Renal cortex interstitium (tissue), 11 donors: ENCODE data around the gene C20orf202. TPM values are rescaled to one million over a fixed set of nuclear protein-coding genes. Genes with fewer than 3 reads are reported as not detected.

Experiments used
- DNase-seq, 11 donors: peaks; one replicate each; pipeline ENCODE4 v3.0.0-alpha.2; 2013; ENCODE audit warnings: low read depth in 9 of 11, low spot score in 4 of 11; ENCODE audit errors: extremely low read depth in 1 of 11
- polyA plus RNA-seq, 3 donors: library from polyadenylated mRNA; unstranded; fragments of 120-200 nt; gene quantifications; one replicate each; pipeline ENCODE4 v1.2.1, GENCODE V29; 2013; ENCODE audit not compliant: insufficient read length in 3 of 3

C20orf202 gene
- polyA plus RNA-seq, 3 donors = 0.33 to 0.47 (median 0.44) TPM

DNA sequence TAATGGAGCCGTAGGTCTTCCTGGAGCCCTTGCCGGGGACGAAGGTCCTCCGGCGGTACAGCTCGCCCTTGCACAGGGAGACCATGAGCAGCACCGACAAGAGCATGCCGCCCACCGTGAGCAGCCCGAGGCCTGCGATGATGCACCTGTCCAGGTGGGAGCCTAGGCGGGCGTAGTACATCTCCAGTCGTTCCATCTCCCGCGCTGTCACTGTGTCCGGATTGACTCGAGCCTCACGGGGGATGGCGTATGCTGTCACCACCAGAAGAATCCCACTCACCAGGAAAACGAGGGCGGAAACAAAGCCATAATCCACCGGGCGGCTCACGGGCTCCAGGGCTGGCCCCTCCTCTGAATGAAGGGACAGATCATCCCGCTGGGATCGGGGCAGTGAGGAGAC lies 22.3 kb upstream of the C20orf202 start:
- DNase-seq = no peak

DNA sequence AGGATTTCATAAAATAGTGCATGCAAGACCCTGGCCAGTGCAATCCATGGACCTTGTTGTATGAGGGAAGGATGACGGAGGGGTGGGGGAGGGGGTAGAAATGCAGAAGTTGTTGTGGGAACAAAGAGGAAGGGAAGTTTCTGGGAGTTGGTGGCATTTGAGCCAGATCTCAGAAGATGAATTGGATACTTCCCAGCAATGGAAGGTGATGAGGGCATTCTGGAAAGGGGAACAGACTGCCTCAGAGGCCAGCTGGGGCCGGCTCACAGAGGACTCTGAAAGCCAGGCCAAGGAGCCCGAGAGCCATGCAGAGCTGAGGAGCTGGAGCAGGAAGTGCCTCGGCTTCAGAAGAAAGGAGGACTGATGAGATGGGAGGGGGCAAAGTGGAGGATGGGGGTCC lies 21.1 kb upstream of the C20orf202 start:
- DNase-seq = no peak

DNA sequence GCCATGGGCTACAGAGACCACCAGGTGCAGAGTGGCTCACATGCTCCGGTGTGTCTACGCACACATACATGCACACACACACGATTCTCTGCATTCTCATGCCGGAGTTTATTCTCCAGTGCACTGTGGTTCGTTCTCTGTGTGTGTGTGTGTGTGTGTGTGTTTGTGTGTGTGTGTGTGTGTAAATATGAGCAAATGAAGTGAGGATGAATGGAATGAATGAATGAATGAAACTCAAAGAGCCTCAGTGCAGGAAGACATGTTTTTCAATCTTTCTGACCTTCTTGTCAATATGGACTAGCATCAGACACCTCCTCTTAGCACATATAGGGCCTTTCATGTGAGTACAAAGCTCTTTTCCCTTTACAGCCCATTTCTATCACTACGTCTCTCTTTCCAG lies 20.1 kb upstream of the C20orf202 start:
- no peak for DNase-seq

DNA sequence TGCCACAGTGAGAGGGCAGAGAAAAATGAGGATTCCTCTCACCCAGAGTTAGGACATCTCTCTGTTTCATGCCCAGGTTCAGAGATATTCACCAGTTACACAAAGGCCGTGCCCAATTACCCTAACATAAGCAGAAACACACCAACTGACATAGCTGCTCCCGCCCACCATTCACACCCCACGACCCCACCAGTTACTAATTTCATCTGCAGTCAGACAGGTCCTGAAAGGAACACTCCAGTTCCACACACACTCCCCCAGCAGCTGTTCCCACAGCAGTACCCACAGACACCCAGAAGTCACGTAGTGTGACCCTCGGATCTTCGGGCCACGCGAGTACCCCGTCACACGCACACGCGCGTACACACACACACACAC lies 19.0 kb upstream of the C20orf202 start:
- DNase-seq = no peak

DNA sequence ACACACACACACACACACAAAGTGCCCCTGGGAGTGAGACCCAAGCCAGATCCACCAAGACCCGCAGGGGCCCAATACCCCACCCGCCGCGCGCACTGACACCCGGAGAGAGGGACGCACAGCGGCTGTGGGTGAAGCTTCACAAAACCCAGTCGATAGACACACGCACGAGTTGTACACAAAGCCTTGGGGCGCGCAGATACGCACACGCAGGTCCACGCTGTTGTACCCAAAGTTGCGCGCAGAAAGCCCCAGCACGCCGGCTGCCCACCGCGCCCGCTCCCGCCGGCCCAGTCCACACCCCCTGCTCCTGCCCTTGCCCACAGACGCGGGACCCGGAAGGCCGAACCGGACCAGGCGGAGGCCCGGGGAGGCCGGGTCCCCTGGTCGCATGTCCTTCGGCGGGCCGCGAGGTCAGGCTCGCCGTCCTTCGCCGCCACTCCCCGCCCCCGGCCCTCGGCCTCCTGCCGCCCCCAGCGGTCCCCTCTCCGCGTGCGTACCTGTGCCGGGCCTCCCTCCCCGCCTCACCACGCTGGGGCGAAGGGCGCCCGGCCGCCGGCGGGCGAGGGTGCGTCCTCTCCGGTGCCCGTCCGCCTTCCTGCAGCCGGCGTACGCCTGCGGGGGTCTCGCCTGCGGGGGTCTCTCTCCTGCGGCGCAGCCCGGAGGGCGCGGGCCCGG lies 18.5 kb upstream of the C20orf202 start, which contains the start of gene TMEM74B:
TSS of gene TMEM74B (minus strand) at position 344 of the 678 bp plus-strand sequence. CDS start 1,180 bp downstream, outside the sequence.
- DNase-seq = peak in 1 of 11 donors; percentile 4

DNA sequence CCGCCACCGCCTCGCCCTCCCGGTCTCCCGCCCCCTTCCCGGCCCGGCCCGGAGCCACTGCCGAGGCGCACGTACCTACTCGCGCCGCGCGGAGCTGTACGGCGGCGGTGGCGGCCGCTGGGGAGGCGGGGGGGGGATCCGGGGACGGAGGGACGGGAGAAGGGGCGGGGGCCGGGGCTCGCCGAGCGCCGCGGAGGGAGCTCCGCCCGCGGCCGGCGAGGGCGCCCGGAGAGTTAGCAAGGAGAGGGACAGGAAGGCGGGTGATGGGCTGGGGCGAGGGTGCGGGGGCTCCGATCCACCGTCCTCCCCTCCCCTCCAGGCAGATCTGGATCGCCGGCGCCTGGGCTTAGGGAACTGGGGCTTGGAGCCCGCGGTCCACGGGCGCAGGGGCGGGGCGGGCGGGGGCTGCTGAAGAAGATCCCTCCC lies 17.9 kb upstream of the C20orf202 start:
- no peak for DNase-seq

DNA sequence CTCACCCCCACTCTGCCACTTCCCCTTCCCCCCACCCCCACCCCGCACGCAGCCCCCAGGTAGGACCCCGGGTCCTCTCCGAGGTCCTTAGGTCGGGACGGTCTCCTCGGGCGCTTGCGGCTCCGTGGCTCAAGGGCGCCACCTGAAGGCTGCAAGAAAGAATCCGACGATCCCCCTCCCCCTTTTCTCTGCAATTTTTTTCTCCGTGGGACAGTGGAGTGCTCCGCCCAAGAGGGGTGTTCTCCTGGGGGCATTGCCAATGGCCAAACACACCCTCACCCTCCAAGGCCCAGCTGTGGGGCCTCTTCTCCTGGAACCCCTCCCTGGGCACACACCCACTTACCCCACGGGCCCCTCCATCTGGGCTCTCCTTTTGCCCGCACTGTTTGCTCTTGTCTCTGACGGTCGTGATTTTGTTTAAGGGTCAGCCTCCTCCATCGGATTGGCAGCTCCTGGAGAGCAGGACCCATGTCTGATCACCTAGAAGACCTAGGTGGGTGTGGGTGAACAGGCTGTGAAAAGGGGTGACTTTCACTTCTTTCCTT lies 17.4 kb upstream of the C20orf202 start:
- DNase-seq = peak in 5 of 11 donors; percentile 16 to 40 (median 34)

DNA sequence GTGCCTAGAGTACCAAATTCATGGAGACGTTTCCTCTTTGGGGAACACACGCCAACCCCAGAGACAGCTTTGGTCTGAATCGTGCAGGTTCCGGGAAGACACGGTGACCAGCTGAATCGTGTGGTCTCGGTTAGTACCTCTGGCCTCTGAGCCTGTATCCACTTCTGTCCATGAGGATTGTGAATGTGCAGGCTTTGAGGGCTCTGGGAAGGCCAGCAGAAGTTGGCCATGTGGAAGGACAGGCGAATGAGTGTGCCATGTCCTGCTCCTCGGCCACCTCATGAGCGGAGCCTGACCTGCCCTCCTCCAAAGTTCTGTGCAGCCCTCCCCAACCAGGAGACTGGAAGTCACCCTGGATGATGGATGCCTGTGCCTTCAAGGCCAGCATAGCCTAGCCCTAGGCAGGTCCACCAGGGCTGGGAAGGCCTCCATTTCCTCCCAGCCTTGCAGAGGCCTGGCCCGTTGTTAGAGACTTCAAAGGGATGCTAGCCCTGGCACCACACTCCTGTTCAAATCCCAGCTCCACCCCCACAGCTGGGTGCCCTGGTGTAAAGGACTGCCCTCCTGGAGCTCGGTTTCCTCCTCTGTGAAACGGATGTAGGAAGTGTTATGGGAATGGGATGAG lies 16.8 kb upstream of the C20orf202 start:
- no peak for DNase-seq

DNA sequence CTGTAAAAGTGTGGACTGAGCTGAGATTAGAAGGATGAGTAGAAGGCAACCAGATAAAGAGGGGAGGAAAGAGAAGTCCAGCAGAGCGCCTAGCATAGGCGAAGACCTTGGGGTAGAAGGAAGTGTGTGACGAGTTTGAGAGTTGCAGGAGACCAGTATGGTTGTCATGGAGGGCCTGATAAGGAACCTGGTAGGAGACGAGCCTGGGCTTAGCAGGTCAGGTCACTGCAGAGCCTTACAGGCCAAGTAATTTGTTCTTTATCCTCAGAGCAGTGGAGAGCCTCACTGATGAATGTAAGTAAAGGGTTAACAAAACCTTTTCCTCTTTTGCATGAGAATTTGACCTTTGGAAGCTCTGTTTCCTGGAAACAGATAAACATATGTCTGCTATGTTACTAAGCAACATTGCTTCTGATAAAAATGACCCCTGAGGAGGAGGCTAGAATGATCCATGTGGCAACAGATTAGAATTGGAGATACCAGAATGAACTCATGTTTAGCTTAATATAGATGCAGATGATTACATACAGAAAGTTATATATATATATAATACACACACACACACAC lies 15.6 kb upstream of the C20orf202 start:
- DNase-seq = no peak

DNA sequence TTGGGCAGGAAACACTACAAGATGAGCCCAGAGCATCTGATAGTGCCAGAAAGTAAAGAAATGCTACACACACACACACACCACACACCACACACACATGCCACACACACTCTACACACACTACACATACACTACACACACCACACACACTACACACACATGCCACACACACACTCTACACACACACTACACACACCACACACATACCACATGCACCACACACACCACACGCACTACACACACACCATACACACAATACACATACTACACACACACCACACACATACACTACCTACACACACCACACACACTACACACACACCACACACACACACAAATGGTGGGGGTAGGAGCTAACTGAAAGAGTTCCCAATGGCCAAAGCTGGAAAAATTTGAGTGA lies 14.9 kb upstream of the C20orf202 start:
- no peak for DNase-seq

DNA sequence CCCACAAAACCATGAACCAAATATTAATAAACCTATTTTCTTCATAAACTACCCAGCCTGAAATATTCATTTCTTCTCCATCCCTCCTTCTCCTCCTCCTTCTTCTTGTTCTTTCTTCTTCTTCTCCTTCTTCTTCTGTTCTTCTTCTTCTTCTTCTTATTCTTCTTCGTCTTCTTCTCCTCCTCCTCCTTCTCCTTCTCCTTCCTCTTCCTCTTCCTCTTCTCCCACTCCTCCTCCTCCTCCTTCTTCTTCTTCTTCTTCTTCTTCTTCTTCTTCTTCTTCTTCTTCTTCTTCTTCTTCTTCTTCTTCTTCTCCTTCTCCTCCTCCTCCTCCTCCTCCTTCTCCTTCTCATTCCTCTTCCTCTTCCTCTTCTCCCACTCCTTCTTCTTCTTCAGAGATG lies 13.4 kb upstream of the C20orf202 start:
- DNase-seq = no peak

DNA sequence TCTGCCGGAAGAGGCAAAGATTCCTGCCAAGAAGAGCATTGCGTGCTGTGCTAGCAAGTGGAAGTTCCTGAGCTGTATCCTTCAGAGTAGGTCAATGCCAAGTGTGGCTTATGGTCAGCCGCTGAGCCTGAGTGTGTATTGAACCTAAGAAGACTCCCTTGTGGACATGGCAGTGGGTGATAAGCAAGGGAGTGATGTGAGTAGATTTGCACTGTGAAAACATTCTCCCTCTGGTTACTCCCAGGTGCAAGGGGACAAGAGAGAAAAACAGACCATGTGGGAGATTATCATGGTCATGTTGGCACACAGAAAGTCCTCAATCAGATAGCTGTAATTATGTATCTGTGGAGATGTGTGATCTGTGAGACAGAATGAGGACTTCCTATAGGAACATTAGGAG lies 12.4 kb upstream of the C20orf202 start:
- DNase-seq = no peak

DNA sequence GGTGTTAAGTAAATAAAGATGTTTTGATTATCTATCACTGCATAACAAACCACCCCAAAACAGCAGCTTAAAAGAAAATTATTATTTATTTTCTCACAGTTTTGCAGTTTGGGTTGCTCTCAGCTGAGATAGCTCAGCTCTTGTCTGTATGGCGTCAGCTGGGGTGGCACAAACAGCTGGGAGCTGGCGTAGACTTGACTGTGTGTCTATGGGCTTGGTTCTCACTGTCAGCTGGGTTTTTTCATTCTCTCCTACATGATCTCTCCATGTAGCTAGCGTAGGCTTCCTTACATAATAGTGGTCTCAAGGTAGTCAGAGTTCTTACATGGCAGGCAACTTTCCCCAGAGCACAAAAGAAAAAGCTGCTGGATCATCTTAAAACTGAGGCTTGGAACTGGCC lies 12.0 kb upstream of the C20orf202 start:
- DNase-seq = no peak

DNA sequence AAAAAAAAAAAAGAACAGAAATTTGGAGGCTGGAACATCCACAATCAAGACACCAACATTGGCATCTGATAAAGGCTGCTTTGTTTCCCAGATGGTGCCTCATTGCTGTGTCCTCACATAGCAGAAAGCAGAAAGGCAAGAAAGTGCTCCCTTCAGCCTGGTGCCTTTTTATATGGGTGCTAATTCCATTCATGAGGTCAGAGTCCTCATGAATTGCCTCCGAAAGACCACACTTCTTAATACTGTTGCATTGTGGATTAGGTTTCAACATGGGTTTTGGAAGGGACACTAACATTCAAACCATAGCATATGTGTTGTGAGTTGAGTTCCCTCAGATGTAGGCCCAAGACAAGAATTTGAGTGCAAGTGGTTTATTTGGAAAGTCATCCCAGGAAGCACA lies 8.0 kb upstream of the C20orf202 start:
- DNase-seq = no peak

DNA sequence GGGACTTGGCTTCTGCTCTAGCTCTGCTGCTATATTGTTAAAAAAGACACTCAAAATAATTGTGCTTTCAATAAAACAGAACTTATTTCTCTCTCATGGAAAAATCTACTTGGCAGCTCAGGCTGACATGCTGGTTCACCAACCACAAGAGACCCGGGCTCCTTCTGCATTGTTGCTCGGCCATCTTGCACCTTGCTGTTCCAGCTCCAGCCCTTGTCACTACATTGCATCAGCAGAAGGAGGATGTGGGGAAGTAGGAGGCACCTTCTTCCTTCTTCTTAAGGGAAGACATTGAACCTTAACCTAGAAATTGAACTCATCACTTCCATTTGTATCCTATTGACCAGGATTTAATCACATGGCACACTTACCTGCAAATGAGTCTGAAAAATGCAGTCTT lies 6.6 kb upstream of the C20orf202 start:
- DNase-seq = no peak

DNA sequence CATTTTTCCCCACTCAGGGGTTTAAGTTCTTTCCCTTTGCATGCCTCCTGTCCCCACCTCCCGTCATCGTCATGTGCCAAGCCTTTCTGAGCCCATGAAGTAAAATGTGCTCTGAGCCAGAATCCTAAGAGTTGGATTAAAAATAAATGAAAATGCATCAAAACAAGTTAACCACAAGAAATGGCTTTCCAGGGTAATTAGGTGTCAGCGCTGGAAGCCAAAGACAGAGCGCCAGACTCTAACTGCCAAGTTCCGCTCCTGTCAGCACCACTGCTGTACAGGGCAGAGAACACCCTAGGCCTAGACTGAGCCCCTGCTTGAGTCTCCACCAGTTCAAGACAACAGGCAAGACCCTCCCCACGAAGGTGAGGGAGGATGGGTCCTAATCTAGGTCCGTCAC lies 5.5 kb upstream of the C20orf202 start:
- no peak for DNase-seq

DNA sequence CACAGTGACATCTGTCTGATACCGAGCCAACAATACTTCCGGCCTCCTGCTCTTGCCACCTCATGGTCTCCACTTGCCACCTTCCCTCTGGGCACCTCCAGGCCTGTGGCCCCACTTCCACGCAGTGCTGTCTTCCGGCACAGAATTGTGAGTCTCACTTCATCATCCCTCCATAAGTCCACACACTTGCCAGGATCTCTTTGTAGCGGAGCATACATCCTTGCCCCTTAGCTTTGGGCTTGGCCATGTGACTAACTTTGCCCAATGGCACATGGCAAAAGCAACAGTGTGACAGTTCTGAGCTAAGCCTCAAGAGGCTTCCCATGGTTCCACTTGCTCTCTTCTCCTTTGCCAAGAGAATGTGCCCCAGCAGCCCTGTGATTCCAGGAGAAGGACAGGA lies 4.5 kb upstream of the C20orf202 start:
- DNase-seq = no peak

DNA sequence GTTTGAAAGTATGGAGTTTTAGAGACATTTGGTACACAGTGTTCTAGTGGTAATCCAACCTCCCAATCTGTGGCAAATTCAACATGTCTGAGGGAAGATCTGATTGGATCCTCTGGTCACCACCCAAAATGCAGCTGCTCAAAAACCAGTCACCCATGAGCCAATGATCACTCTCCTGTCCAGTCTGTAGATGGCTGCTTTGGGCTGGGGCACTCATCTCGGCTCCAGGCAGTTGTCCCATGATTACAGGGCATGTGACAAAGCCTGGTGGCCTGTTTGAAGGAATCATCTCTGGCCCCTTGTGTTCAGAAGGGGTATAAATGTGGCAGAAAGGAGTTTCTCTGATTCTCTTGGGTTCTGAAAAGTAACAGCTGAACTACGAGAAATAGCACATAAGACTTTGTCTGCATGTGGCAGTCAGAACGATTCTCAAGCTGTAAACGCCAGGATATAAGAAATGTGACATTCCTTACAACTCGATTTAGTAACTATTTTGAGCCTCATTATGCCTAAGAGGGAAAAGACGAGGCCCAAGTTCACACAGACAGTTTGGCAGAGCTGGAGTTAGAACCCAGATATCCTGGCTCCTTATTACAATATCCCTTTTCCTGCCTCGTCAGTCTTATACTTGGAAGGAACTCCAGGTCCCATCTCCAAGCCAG lies 3.9 kb upstream of the C20orf202 start:
- DNase-seq = no peak

DNA sequence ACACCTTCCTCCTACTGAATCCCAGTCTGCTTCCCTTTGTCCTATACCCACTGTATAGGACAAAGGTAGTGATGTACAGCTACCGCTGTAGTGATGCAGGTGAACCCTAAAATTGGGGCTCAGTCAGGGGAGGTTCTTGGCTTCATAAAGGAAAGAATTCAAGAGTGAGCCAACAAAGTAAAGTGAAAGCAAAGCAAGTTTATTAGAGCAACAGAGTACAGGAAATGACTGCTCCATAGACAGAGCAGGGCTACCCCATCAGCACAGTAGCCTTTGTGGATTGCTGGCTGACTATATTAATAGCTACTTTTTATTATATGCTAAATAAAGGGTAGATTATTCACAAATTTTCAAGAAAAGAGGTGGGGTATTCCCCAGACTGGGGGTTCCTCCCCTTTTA lies 3.3 kb upstream of the C20orf202 start:
- DNase-seq = no peak

DNA sequence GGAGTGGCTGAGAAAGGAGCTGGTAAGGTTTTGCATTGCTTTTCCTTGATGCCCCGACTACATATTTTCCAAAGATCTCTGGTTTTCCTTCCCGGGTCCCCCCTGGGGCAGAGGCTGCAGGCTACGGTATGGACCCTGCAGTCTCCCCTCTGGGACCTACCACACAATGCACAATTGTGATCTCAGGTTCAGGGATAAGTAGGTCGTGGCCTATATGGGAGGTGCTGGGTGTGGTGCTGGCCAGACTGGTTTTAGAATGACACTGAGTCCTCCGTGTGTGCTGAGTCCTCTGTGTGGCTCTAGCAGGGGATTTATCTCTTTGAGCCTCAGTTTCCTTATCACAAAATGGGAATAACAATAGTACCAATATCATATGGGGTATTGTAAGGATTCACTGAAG lies 376 bp downstream of the C20orf202 start:
- DNase-seq = no peak
